ENCODE data around the gene LRCH1. TPM values are rescaled to one million over a fixed set of nuclear protein-coding genes. Genes with fewer than 3 reads are reported as not detected.

Gene LRCH1
- total and polyA plus RNA-seq, 2 of the 13 experiments (the other 11 are each of a cell fraction or from before 2014, with no cell fraction given), result 4.1 to 12.6 TPM

DNA sequence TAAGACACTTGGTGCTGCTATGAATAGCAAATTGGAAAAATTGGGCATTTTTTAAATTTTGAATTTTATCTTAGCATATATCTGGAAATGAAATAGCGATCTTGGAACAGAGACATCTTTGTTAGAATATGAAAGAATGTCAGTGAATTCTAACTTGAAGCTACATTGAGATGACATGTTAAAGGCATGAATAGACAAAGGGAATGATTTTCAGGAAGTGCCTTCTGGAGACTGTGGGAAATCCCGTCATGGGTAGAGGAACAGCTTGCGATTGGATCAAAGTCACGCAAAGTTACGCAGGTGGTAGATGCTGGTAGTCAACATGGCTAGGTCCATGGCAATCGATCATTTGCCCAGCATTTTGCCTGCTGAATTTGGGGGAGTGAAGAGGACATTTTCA is 43.5 kb downstream of the LRCH1 start:
- H4K20me1 ChIP-seq (ENCODE audit: insufficient read depth, low read length), result no peaks in the 10 kb centered on the region; the same call in 1 of the 2 replicates
- ATAC-seq, result no peak
- no peak for DNase-seq (ENCODE audit: low spot score)
- H2AFZ ChIP-seq (ENCODE audit: low read length), result no peak overlapping the region
- TF ChIP-seq HNRNPUL1 (IDR thresholded peaks at IDR 0.05; ENCODE audit: low read depth, low read length), result no peak
- TF ChIP-seq ZBTB7A (CRISPR knock-in tag; IDR thresholded peaks at IDR 0.05), result no peak
- TF ChIP-seq, protein P1, sequence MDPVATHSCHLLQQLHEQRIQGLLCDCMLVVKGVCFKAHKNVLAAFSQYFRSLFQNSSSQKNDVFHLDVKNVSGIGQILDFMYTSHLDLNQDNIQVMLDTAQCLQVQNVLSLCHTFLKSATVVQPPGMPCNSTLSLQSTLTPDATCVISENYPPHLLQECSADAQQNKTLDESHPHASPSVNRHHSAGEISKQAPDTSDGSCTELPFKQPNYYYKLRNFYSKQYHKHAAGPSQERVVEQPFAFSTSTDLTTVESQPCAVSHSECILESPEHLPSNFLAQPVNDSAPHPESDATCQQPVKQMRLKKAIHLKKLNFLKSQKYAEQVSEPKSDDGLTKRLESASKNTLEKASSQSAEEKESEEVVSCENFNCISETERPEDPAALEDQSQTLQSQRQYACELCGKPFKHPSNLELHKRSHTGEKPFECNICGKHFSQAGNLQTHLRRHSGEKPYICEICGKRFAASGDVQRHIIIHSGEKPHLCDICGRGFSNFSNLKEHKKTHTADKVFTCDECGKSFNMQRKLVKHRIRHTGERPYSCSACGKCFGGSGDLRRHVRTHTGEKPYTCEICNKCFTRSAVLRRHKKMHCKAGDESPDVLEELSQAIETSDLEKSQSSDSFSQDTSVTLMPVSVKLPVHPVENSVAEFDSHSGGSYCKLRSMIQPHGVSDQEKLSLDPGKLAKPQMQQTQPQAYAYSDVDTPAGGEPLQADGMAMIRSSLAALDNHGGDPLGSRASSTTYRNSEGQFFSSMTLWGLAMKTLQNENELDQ (CRISPR knock-in tag; IDR thresholded peaks at IDR 0.05; ENCODE audit: borderline replicate concordance), result no peak
- no peak for TF ChIP-seq GABPA (IDR thresholded peaks at IDR 0.05; ENCODE audit: low read depth, low read length)
- TF ChIP-seq GABPA (CRISPR knock-in tag; IDR thresholded peaks at IDR 0.05; ENCODE audit: low read depth), result no peak
- no peak for TF ChIP-seq ZNF432 (CRISPR knock-in tag; IDR thresholded peaks at IDR 0.05; ENCODE audit: borderline replicate concordance)
- TF ChIP-seq, protein P2, sequence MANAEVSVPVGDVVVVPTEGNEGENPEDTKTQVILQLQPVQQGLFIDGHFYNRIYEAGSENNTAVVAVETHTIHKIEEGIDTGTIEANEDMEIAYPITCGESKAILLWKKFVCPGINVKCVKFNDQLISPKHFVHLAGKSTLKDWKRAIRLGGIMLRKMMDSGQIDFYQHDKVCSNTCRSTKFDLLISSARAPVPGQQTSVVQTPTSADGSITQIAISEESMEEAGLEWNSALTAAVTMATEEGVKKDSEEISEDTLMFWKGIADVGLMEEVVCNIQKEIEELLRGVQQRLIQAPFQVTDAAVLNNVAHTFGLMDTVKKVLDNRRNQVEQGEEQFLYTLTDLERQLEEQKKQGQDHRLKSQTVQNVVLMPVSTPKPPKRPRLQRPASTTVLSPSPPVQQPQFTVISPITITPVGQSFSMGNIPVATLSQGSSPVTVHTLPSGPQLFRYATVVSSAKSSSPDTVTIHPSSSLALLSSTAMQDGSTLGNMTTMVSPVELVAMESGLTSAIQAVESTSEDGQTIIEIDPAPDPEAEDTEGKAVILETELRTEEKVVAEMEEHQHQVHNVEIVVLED (CRISPR knock-in tag; IDR thresholded peaks at IDR 0.05; ENCODE audit: borderline replicate concordance), result no peak
- no peak for TF ChIP-seq POLR2A (IDR thresholded peaks at IDR 0.05; ENCODE audit: insufficient read depth in 1 of 2, low read depth in 2 of 2, low read length in 2 of 2)
- TF ChIP-seq SP140L (CRISPR knock-in tag; IDR thresholded peaks at IDR 0.05; ENCODE audit: borderline replicate concordance), result no peak
- no peak for TF ChIP-seq ZNF777 (CRISPR knock-in tag; IDR thresholded peaks at IDR 0.05)
- no peak for TF ChIP-seq SP1 (IDR thresholded peaks at IDR 0.05)
- TF ChIP-seq SP1 (CRISPR knock-in tag; IDR thresholded peaks at IDR 0.05), result no peak
- TF ChIP-seq SETDB1 (CRISPR knock-in tag; IDR thresholded peaks at IDR 0.05; ENCODE audit: borderline replicate concordance), result no peak
- TF ChIP-seq ZNF441 (CRISPR knock-in tag; IDR thresholded peaks at IDR 0.05; ENCODE audit: borderline replicate concordance), result no peak
- no peak for TF ChIP-seq JDP2 (CRISPR knock-in tag; IDR thresholded peaks at IDR 0.05; ENCODE audit: borderline replicate concordance)
- TF ChIP-seq GATAD2A (CRISPR knock-in tag; IDR thresholded peaks at IDR 0.05), result no peak
- no peak for TF ChIP-seq IRF2 (CRISPR knock-in tag; IDR thresholded peaks at IDR 0.05)
- TF ChIP-seq ZNF230 (CRISPR knock-in tag; IDR thresholded peaks at IDR 0.05), result no peak
- TF ChIP-seq, protein P3, sequence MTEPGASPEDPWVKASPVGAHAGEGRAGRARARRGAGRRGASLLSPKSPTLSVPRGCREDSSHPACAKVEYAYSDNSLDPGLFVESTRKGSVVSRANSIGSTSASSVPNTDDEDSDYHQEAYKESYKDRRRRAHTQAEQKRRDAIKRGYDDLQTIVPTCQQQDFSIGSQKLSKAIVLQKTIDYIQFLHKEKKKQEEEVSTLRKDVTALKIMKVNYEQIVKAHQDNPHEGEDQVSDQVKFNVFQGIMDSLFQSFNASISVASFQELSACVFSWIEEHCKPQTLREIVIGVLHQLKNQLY (CRISPR knock-in tag; IDR thresholded peaks at IDR 0.05), result no peak
- no peak for TF ChIP-seq TOPORS (CRISPR knock-in tag; IDR thresholded peaks at IDR 0.05)
- in situ Hi-C loops (cut with HindIII; ENCODE audit: extremely low pct_ligation_motif_present, low pct_unique_long_range_greater_than_20kb), result no loop called here
- H3K27me3 ChIP-seq (ENCODE audit: control insufficient read depth in 1 of 2, insufficient read depth in 2 of 2, low read length in 2 of 2), result no peaks in the 10 kb centered on the region
- peaks cover 30% of the 10 kb centered on the region for H3K4me1 ChIP-seq (ENCODE audit: insufficient read depth, low read length)
- no peak for FAIRE-seq
- H3K9me3 ChIP-seq (ENCODE audit: low read length), result no peaks in the 10 kb centered on the region
- H3K9ac ChIP-seq (ENCODE audit: insufficient read depth, low read depth, low read length), result no peak overlapping the region
- 93% methylated on average over 6 of the region's 6 CpGs for WGBS (ENCODE audit: low lambda C conversion rate)
- no peak overlapping the region for H3K4me2 ChIP-seq (ENCODE audit: low read depth, low read length)
- H3K4me3 ChIP-seq (replicated peaks in 1 of 3; ENCODE audit: insufficient read depth in 1 of 3, low read depth in 2 of 3, low read length in 3 of 3), result no peak overlapping the region
- CTCF ChIA-PET (ENCODE audit: low intra/inter-chr PET ratio, low total read pairs), result no interaction called here
- POLR2A ChIA-PET, result no interaction called here
- no peak overlapping the region for H3K27ac ChIP-seq (ENCODE audit: extremely low read length, insufficient read depth, low read length)
- BruUV-seq (replicated peaks), result no TSS peak
- peaks cover 48% of the 10 kb centered on the region for H3K79me2 ChIP-seq (ENCODE audit: insufficient read depth, low read length)
- intact Hi-C loops (cut with micrococcal nuclease; ENCODE audit: unreplicated experiment), result no loop called here
- no peaks in the 10 kb centered on the region; a peak in 1 of 5 replicates for H3K36me3 ChIP-seq (replicated peaks in 1 of 2; ENCODE audit: control insufficient read depth in 1 of 2, insufficient read depth in 2 of 2, low read length in 2 of 2)

Measured in HepG2 (cell line).